Glutamatergic neuron (in vitro differentiated cells): Measurements from ENCODE around the gene DTNA. TPM values are rescaled to one million over a fixed set of nuclear protein-coding genes. Genes with fewer than 3 reads are reported as not detected.
"Not testable (repeated sequence)": the region's sequence is repeated elsewhere in the genome, so short reads cannot be mapped to it uniquely, and the experiment has no call there.

ENCODE experiments used
- DNase-seq: peaks from one replicate; pipeline ENCODE4 v3.0.0; 2022
- H3K27ac Mint-ChIP-seq: one replicate; pipeline ENCODE4 v1.8.0; 2020; ENCODE audit warnings: mild to moderate bottlenecking, mixed read lengths, inconsistent platforms; ENCODE audit not compliant: unreplicated experiment
- H3K27me3 Mint-ChIP-seq: one replicate; pipeline ENCODE4 v1.8.0; 2020; ENCODE audit warnings: mild to moderate bottlenecking, moderate library complexity, mixed read lengths, inconsistent platforms; ENCODE audit not compliant: unreplicated experiment
- H3K36me3 Mint-ChIP-seq: one replicate; pipeline ENCODE4 v1.8.0; 2020; ENCODE audit warnings: mild to moderate bottlenecking, mixed read lengths, inconsistent platforms; ENCODE audit not compliant: unreplicated experiment
- H3K4me1 Mint-ChIP-seq: one replicate; pipeline ENCODE4 v1.8.0; 2020; ENCODE audit warnings: mild to moderate bottlenecking, low read depth, mixed read lengths, inconsistent platforms; ENCODE audit not compliant: unreplicated experiment
- H3K4me3 Mint-ChIP-seq: one replicate; pipeline ENCODE4 v1.8.0; 2020; ENCODE audit warnings: mild to moderate bottlenecking, mixed read lengths, inconsistent platforms; ENCODE audit not compliant: unreplicated experiment
- H3K9me3 Mint-ChIP-seq: one replicate; pipeline ENCODE4 v1.8.0; 2020; ENCODE audit warnings: mild to moderate bottlenecking, moderate library complexity, mixed read lengths, inconsistent platforms; ENCODE audit not compliant: unreplicated experiment
- total RNA-seq: library from RNA; stranded (reverse); fragmentation: NEBNext Ultra II Directional; extraction: Animal tissue kit (Norgen Biotek cat#: 25700); gene quantifications from one replicate; pipeline ENCODE4 v1.2.1, GENCODE V29; 2021; ENCODE audit not compliant: unreplicated experiment
- TF ChIP-seq, protein P1 (sequence below): fragments of 200-600 bp; sonication (generic); IDR thresholded peaks from one replicate; pipeline ENCODE4 v1.5.0; 2021; ENCODE audit not compliant: partially characterized antibody, unreplicated experiment

Gene DTNA
- total RNA-seq, 1 donor from 2014 or later = 29.5 TPM

DNA sequence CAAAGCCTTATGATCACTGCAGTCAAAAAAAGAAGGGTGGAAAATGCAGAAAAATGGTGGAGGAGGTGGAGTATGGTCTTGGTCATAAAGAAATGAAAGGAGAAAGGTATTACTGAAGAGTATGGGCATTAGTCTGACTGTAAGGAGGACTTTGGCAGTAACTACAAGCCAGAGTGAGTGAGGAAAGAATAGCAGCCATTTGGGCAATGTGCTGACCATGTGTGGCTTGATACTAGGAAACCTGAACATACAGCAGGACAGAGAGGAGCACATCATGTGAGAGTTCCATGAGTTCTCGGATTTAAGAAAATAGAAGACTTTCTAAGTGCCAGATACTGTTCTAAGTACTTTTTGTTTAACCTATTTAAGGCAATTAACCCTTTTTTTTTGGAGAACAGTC is 8.5 kb downstream of the DTNA start:
- TF ChIP-seq, protein P1, sequence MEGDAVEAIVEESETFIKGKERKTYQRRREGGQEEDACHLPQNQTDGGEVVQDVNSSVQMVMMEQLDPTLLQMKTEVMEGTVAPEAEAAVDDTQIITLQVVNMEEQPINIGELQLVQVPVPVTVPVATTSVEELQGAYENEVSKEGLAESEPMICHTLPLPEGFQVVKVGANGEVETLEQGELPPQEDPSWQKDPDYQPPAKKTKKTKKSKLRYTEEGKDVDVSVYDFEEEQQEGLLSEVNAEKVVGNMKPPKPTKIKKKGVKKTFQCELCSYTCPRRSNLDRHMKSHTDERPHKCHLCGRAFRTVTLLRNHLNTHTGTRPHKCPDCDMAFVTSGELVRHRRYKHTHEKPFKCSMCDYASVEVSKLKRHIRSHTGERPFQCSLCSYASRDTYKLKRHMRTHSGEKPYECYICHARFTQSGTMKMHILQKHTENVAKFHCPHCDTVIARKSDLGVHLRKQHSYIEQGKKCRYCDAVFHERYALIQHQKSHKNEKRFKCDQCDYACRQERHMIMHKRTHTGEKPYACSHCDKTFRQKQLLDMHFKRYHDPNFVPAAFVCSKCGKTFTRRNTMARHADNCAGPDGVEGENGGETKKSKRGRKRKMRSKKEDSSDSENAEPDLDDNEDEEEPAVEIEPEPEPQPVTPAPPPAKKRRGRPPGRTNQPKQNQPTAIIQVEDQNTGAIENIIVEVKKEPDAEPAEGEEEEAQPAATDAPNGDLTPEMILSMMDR = no peak
- Mint-ChIP-seq H3K4me3 (no peak overlapping the region), H3K9me3 (no peaks in the 10 kb centered on the region), H3K27me3 (no peaks in the 10 kb centered on the region), H3K36me3 (no peaks in the 10 kb centered on the region), H3K4me1 (no peaks in the 10 kb centered on the region), H3K27ac (no peak overlapping the region)
- DNase-seq = no peak

DNA sequence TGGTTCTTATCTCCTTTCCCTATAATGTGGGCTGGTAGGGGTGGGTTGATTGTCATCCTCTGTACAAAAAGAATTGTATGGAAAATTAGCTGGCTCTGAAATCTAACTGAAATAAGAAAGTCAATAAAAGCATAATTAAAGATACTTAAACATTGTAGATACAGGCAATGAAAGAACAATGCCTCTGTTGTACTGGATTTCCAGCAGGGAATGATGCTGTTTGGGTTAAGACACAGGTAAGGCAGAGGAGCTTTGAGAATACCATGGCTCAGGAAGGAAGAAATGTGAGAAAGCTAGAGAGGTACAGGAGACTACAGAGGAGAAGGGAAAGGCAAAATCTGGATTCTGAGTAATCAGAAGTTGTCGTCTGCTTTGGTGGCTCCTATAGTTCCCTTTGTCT is 10.1 kb downstream of the DTNA start:
- no peaks in the 10 kb centered on the region for H3K9me3 Mint-ChIP-seq
- no peak overlapping the region for H3K27ac Mint-ChIP-seq

GRCh38 chr18:34723143-34723542 is 13.0 kb downstream of the DTNA start:
- Mint-ChIP-seq H3K4me3 (no peak overlapping the region), H3K36me3 (no peaks in the 10 kb centered on the region), H3K27ac (no peak overlapping the region), H3K9me3 (no peaks in the 10 kb centered on the region), H3K4me1 (no peaks in the 10 kb centered on the region), H3K27me3 (no peaks in the 10 kb centered on the region)
- TF ChIP-seq, protein P1 = no peak
- DNase-seq = no peak

More for the DNA sequence above, 10.1 kb downstream of the DTNA start:
- TF ChIP-seq, protein P1 = no peak
- Mint-ChIP-seq H3K4me1 (no peaks in the 10 kb centered on the region), H3K4me3 (no peak overlapping the region), H3K27me3 (no peaks in the 10 kb centered on the region), H3K36me3 (no peaks in the 10 kb centered on the region)
- DNase-seq = no peak

DNA sequence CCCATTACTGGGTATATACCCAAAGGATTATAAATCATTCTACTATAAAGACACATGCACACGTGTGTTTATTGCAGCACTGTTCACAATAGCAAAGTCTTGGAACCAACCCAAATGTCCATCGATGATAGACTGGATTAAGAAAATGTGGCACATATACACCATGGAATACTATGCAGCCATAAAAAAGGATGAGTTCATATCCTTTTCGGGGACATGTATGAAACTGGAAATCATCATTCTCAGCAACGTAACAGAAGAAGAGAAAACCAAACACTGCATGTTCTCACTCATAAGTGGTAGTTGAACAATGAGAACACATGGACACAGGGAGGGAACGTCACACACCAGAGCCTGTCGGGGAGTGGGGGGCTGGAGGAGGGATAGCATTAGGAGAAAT is 15.6 kb downstream of the DTNA start:
- not testable (repeated sequence) for H3K9me3 Mint-ChIP-seq, DNase-seq, H3K4me3 Mint-ChIP-seq, H3K4me1 Mint-ChIP-seq, H3K36me3 Mint-ChIP-seq, H3K27ac Mint-ChIP-seq, H3K27me3 Mint-ChIP-seq

- Mint-ChIP-seq H3K4me3 (no peak overlapping the region), H3K36me3 (no peaks in the 10 kb centered on the region), H3K9me3 (no peaks in the 10 kb centered on the region), H3K27ac (no peak overlapping the region), H3K27me3 (no peaks in the 10 kb centered on the region), H3K4me1 (peaks cover 2% of the 10 kb centered on the region)
- no peak for DNase-seq
- TF ChIP-seq, protein P1 = no peak
Observed at GRCh38 chr18:34726286-34727004, 16.3 kb downstream of the DTNA start.
